Prostate gland (tissue), 2 donors: ENCODE results near the gene IPCEF1. TPM values are rescaled to one million over a fixed set of nuclear protein-coding genes. Genes with fewer than 3 reads are reported as not detected.
"Not testable (repeated sequence)": the region's sequence is repeated elsewhere in the genome, so short reads cannot be mapped to it uniquely, and the experiment has no call there.

Experiments used
- DNase-seq: peaks from one replicate; pipeline ENCODE4 v3.0.0-alpha.2; 2019; ENCODE audit warnings: low spot score
- H3K27ac ChIP-seq, 2 donors: fragments of 200-600 bp; sonication (generic); 2 replicates each; pipeline ENCODE4 v1.5.1; 2017 to 2019
- H3K27me3 ChIP-seq: fragments of 200-600 bp; sonication (generic); replicated peaks from 2 replicates; pipeline ENCODE4 v1.5.1; 2019; ENCODE audit not compliant: insufficient read depth
- H3K36me3 ChIP-seq, 2 donors: fragments of 200-600 bp; sonication (generic); 1 replicate in 1 of 2; 2 replicates in 1 of 2; pipeline versions ENCODE4 v1.5.1 to v1.8.1; 2017 to 2019
- H3K4me1 ChIP-seq: fragments of 200-600 bp; sonication (generic); replicated peaks from 2 replicates; pipeline ENCODE4 v1.5.1; 2019
- H3K4me3 ChIP-seq, 2 donors: fragments of 200-600 bp; sonication (generic); 2 replicates each; pipeline ENCODE4 v1.5.1; 2017 to 2019
- H3K9me3 ChIP-seq: fragments of 200-600 bp; sonication (generic); 2 replicates; pipeline ENCODE4 v1.5.1; 2017
- CTCF ChIP-seq, 4 experiments: fragments of 200-600 bp in 2 of 4; fragments of 450-650 bp in 2 of 4; sonication (generic) in 2 of 4; IDR thresholded peaks; 1 replicate in 3 of 4; 2 replicates in 1 of 4; pipeline ENCODE4 v1.5.1; 2016 to 2019; ENCODE audit warnings: antibody characterized with exemption in 4 of 4, mild to moderate bottlenecking in 2 of 4, moderate library complexity in 2 of 4
- POLR2A ChIP-seq: fragments of 450-650 bp; IDR thresholded peaks from one replicate; pipeline ENCODE4 v1.6.1; 2016; ENCODE audit warnings: antibody characterized with exemption, mild to moderate bottlenecking
- POLR2AphosphoS5 ChIP-seq: sonication (generic); formaldehyde crosslinking; IDR thresholded peaks from one replicate; pipeline ENCODE4 v1.6.1; 2017; ENCODE audit warnings: antibody characterized with exemption
- WGBS: methylation state at CpG from one replicate; pipeline ENCODE4 v1.1.5; 2018; 5-methylcytosine and 5-hydroxymethylcytosine counted together
- intact Hi-C: fragments of 100-400 bp; cut with DNase I; formaldehyde crosslinking; loops from one replicate; pipeline ENCODE4 v1.14.2; 2022
- total RNA-seq, 2 donors: library from RNA; depleted of rRNA; stranded (reverse); fragments of >200 nt; gene quantifications; one replicate each; pipeline ENCODE4 v1.1.0, GENCODE V29; 2016

IPCEF1 gene
- total RNA-seq, 2 donors from 2014 or later = 1.0 to 6.1 TPM

- no peak overlapping the region for H3K27ac ChIP-seq
- 20% methylated on average over 1 of the region's 1 CpG for WGBS
Observed at GRCh38 chr6:154314084-154314483, 42.5 kb downstream of the IPCEF1 start.

DNA sequence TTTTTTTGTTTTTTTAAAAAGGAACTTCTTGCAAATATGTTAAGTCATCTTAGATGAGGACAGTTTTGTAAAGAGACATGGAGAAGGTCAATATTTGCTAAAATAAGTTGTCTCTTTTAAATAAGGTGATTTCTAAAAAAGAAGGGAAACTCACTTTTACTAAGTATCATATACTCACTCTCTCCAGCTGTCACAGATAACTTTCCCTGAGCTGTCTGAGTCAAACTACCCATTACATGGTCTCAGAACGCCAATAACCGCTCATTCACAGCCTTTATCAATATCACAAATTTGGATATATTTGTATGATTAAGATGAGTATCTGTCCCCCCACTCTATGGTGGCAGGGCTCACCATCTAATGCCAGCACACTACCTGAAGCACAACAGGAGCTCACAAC lies 47.6 kb downstream of the IPCEF1 start:
- TF ChIP-seq CTCF (IDR thresholded peaks at IDR 0.05) (no peak), POLR2AphosphoS5 (no peak), POLR2A (no peak)
- no peaks in the 10 kb centered on the region for H3K4me1 ChIP-seq
- H3K36me3 ChIP-seq = no peaks in the 10 kb centered on the region
- intact Hi-C loops = no loop called here
- no peak overlapping the region for H3K4me3 ChIP-seq
- no peaks in the 10 kb centered on the region for H3K9me3 ChIP-seq
- DNase-seq = no peak
- H3K27me3 ChIP-seq = no peaks in the 10 kb centered on the region
- 93% methylated on average over 2 of the region's 2 CpGs for WGBS
- no peak overlapping the region for H3K27ac ChIP-seq

More at GRCh38 chr6:154314084-154314483, 42.5 kb downstream of the IPCEF1 start:
- Histone ChIP-seq H3K36me3 (no peaks in the 10 kb centered on the region), H3K27me3 (no peaks in the 10 kb centered on the region), H3K4me3 (no peak overlapping the region), H3K9me3 (no peaks in the 10 kb centered on the region), H3K4me1 (no peaks in the 10 kb centered on the region)
- TF ChIP-seq POLR2A (no peak), CTCF (IDR thresholded peaks at IDR 0.05) (no peak), POLR2AphosphoS5 (no peak)
- intact Hi-C loops = no loop called here
- DNase-seq = no peak

GRCh38 chr6:154307696-154308425 lies 48.7 kb downstream of the IPCEF1 start:
- Histone ChIP-seq H3K27ac (no peak overlapping the region), H3K4me3 (no peak overlapping the region), H3K27me3 (no peaks in the 10 kb centered on the region), H3K36me3 (no peaks in the 10 kb centered on the region), H3K4me1 (no peaks in the 10 kb centered on the region), H3K9me3 (no peaks in the 10 kb centered on the region)
- WGBS = 73% methylated on average over 7 of the region's 7 CpGs
- intact Hi-C loops = no loop called here
- TF ChIP-seq CTCF (IDR thresholded peaks at IDR 0.05) (no peak), POLR2AphosphoS5 (no peak), POLR2A (no peak)
- no peak for DNase-seq

- H3K27me3 ChIP-seq, H3K4me1 ChIP-seq, DNase-seq, intact Hi-C loops, H3K4me3 ChIP-seq, H3K9me3 ChIP-seq, H3K36me3 ChIP-seq, H3K27ac ChIP-seq: not testable (repeated sequence)
- 97% methylated on average over 6 of the region's 6 CpGs for WGBS
Observed at GRCh38 chr6:154307147-154307546, 49.5 kb downstream of the IPCEF1 start.

- no peaks in the 10 kb centered on the region for H3K9me3 ChIP-seq
- DNase-seq = no peak
- TF ChIP-seq POLR2AphosphoS5 (no peak), CTCF (IDR thresholded peaks at IDR 0.05) (no peak), POLR2A (no peak)
Observed at GRCh38 chr6:154306696-154307095, 49.9 kb downstream of the IPCEF1 start.

More at GRCh38 chr6:154306696-154307095, 49.9 kb downstream of the IPCEF1 start:
- H3K27ac ChIP-seq = no peak overlapping the region
- no peak overlapping the region for H3K4me3 ChIP-seq
- H3K4me1 ChIP-seq = no peaks in the 10 kb centered on the region
- 95% methylated on average over 4 of the region's 4 CpGs for WGBS
- no peaks in the 10 kb centered on the region for H3K36me3 ChIP-seq
- intact Hi-C loops = no loop called here
- no peaks in the 10 kb centered on the region for H3K27me3 ChIP-seq
